ENCODE data around the gene ELL3. TPM values are rescaled to one million over a fixed set of nuclear protein-coding genes. Genes with fewer than 3 reads are reported as not detected.

ELL3 gene
- total RNA-seq, 1 donor from 2014 or later, result 3.8 TPM

- no peaks in the 10 kb centered on the region for H3K27me3 ChIP-seq (ENCODE audit: insufficient read depth, low read length)
- TF ChIP-seq EZH2 (IDR thresholded peaks at IDR 0.05; ENCODE audit: insufficient read depth, low read length) (no peak), CTCF (IDR thresholded peaks at IDR 0.05; ENCODE audit: insufficient read depth, low read depth, low read length) (no peak)
- no peak overlapping the region for H2AFZ ChIP-seq (ENCODE audit: low read depth, low read length)
- H3K36me3 Mint-ChIP-seq (ENCODE audit: low read depth, unreplicated experiment), result peaks cover 13% of the 10 kb centered on the region
- H3K4me3 Mint-ChIP-seq (ENCODE audit: unreplicated experiment), result no peak overlapping the region
- H3K36me3 ChIP-seq (ENCODE audit: insufficient read depth, low read length), result peaks cover 78% of the 10 kb centered on the region
- no peak for FAIRE-seq
- H3K9ac ChIP-seq (ENCODE audit: low read length), result no peak overlapping the region
- H3K9me3 ChIP-seq (ENCODE audit: insufficient read depth, low read depth, low read length), result no peaks in the 10 kb centered on the region
- H3K4me3 ChIP-seq (ENCODE audit: insufficient read depth, low read depth, low read length), result no peak overlapping the region
- peaks cover 23% of the 10 kb centered on the region for H3K79me2 ChIP-seq (ENCODE audit: insufficient read depth, low read length)
- H3K27me3 Mint-ChIP-seq (ENCODE audit: low read depth, unreplicated experiment), result no peaks in the 10 kb centered on the region
- H4K20me1 ChIP-seq (ENCODE audit: insufficient read depth, low read length), result peaks cover 80% of the 10 kb centered on the region
- H3K4me1 Mint-ChIP-seq (ENCODE audit: low read depth, unreplicated experiment), result peaks cover 2% of the 10 kb centered on the region
- no peak for DNase-seq (ENCODE audit: low read depth)
- H3K4me1 ChIP-seq (ENCODE audit: insufficient read depth, low read length), result no peaks in the 10 kb centered on the region
- H3K27ac ChIP-seq (ENCODE audit: low read depth, low read length), result no peak overlapping the region
- H3K4me2 ChIP-seq (ENCODE audit: low read length), result no peak overlapping the region
- H3K27ac Mint-ChIP-seq (ENCODE audit: unreplicated experiment), result peak overlapping the region; percentile 1
- no peaks in the 10 kb centered on the region for H3K9me3 Mint-ChIP-seq (ENCODE audit: unreplicated experiment)
These were observed 12.8 kb downstream of the ELL3 start for GRCh38 chr15:43763819-43764446.

- TF ChIP-seq EZH2 (IDR thresholded peaks at IDR 0.05; ENCODE audit: insufficient read depth, low read length) (no peak), CTCF (IDR thresholded peaks at IDR 0.05; ENCODE audit: insufficient read depth, low read depth, low read length) (no peak)
- H3K4me3 ChIP-seq (ENCODE audit: insufficient read depth, low read depth, low read length), result no peak overlapping the region
- no peak overlapping the region for H2AFZ ChIP-seq (ENCODE audit: low read depth, low read length)
- H4K20me1 ChIP-seq (ENCODE audit: insufficient read depth, low read length), result peaks cover 74% of the 10 kb centered on the region
- peak overlapping the region; percentile 12 for H3K27ac ChIP-seq (ENCODE audit: low read depth, low read length)
- no peaks in the 10 kb centered on the region for H3K9me3 Mint-ChIP-seq (ENCODE audit: unreplicated experiment)
- H3K4me2 ChIP-seq (ENCODE audit: low read length), result no peak overlapping the region
- no peaks in the 10 kb centered on the region for H3K27me3 ChIP-seq (ENCODE audit: insufficient read depth, low read length)
- peaks cover 13% of the 10 kb centered on the region for H3K36me3 Mint-ChIP-seq (ENCODE audit: low read depth, unreplicated experiment)
- peaks cover 69% of the 10 kb centered on the region for H3K36me3 ChIP-seq (ENCODE audit: insufficient read depth, low read length)
- peaks cover 2% of the 10 kb centered on the region for H3K4me1 Mint-ChIP-seq (ENCODE audit: low read depth, unreplicated experiment)
- FAIRE-seq (no peak), DNase-seq (ENCODE audit: low read depth) (no peak)
- peaks cover 31% of the 10 kb centered on the region for H3K79me2 ChIP-seq (ENCODE audit: insufficient read depth, low read length)
- H3K4me1 ChIP-seq (ENCODE audit: insufficient read depth, low read length), result no peaks in the 10 kb centered on the region
- H3K9me3 ChIP-seq (ENCODE audit: insufficient read depth, low read depth, low read length), result no peaks in the 10 kb centered on the region
- no peak overlapping the region for H3K4me3 Mint-ChIP-seq (ENCODE audit: unreplicated experiment)
- H3K27me3 Mint-ChIP-seq (ENCODE audit: low read depth, unreplicated experiment), result no peaks in the 10 kb centered on the region
- H3K9ac ChIP-seq (ENCODE audit: low read length), result no peak overlapping the region
- no peak overlapping the region for H3K27ac Mint-ChIP-seq (ENCODE audit: unreplicated experiment)
These were observed 13.9 kb downstream of the ELL3 start for GRCh38 chr15:43762824-43763223.

GRCh38 chr15:43751885-43752284 lies 24.9 kb downstream of the ELL3 start:
- H3K4me3 Mint-ChIP-seq (ENCODE audit: unreplicated experiment), result no peak overlapping the region
- peaks cover 100% of the 10 kb centered on the region for H3K79me2 ChIP-seq (ENCODE audit: insufficient read depth, low read length)
- DNase-seq (ENCODE audit: low read depth) (no peak), FAIRE-seq (no peak)
- H3K27ac ChIP-seq (ENCODE audit: low read depth, low read length), result no peak overlapping the region
- no peak overlapping the region for H3K4me3 ChIP-seq (ENCODE audit: insufficient read depth, low read depth, low read length)
- H3K27ac Mint-ChIP-seq (ENCODE audit: unreplicated experiment), result no peak overlapping the region
- peaks cover 14% of the 10 kb centered on the region for H3K4me1 Mint-ChIP-seq (ENCODE audit: low read depth, unreplicated experiment)
- H3K9me3 Mint-ChIP-seq (ENCODE audit: unreplicated experiment), result no peaks in the 10 kb centered on the region
- H3K27me3 Mint-ChIP-seq (ENCODE audit: low read depth, unreplicated experiment), result no peaks in the 10 kb centered on the region
- peaks cover 36% of the 10 kb centered on the region for H3K36me3 ChIP-seq (ENCODE audit: insufficient read depth, low read length)
- no peak overlapping the region for H3K9ac ChIP-seq (ENCODE audit: low read length)
- peaks cover 12% of the 10 kb centered on the region for H3K4me1 ChIP-seq (ENCODE audit: insufficient read depth, low read length)
- peak overlapping the region; percentile 49 for H3K4me2 ChIP-seq (ENCODE audit: low read length)
- no peaks in the 10 kb centered on the region for H3K27me3 ChIP-seq (ENCODE audit: insufficient read depth, low read length)
- no peaks in the 10 kb centered on the region for H3K9me3 ChIP-seq (ENCODE audit: insufficient read depth, low read depth, low read length)
- H3K36me3 Mint-ChIP-seq (ENCODE audit: low read depth, unreplicated experiment), result peaks cover 4% of the 10 kb centered on the region
- H2AFZ ChIP-seq (ENCODE audit: low read depth, low read length), result no peak overlapping the region
- no peak for TF ChIP-seq CTCF (IDR thresholded peaks at IDR 0.05; ENCODE audit: insufficient read depth, low read depth, low read length)
- H4K20me1 ChIP-seq (ENCODE audit: insufficient read depth, low read length), result peaks cover 96% of the 10 kb centered on the region

Data from astrocyte (in vitro differentiated cells and primary cell).